Urothelium cell line (cell line): ENCODE measurements around the gene ATAD5.
"Not testable (repeated sequence)": the region's sequence is repeated elsewhere in the genome, so short reads cannot be mapped to it uniquely, and the experiment has no call there.

Source experiments
- DNase-seq: peaks from one replicate; pipeline ENCODE4 v3.0.0; 2011; ENCODE audit warnings: low spot score, mixed read lengths
- FAIRE-seq: peaks from 2 replicates; lab custom pipeline; 2011; peaks lifted over from hg19 to GRCh38; lab: Jason Lieb, UNC

The ATAD5 gene

GRCh38 chr17:30821871-30822723 is 9.7 kb upstream of the ATAD5 start:
- FAIRE-seq (no peak), DNase-seq (no peak)

- DNase-seq, FAIRE-seq: not testable (repeated sequence)
These were observed 8.8 kb upstream of the ATAD5 start for GRCh38 chr17:30822919-30823318.

GRCh38 chr17:30823421-30823820 is 8.3 kb upstream of the ATAD5 start:
- DNase-seq = no peak

GRCh38 chr17:30824002-30824355 is 7.8 kb upstream of the ATAD5 start:
- FAIRE-seq (no peak), DNase-seq (peak; percentile 42)

More at GRCh38 chr17:30823421-30823820, 8.3 kb upstream of the ATAD5 start:
- FAIRE-seq = no peak

- FAIRE-seq (peak; percentile 56), DNase-seq (peak; percentile 99)
These were observed 7.2 kb upstream of the ATAD5 start, which contains the start of gene CRLF3 for GRCh38 chr17:30824356-30825145. CRLF3 (minus strand) TSS chr17:30824692; CDS start chr17:30824651, 41 bp downstream.

GRCh38 chr17:30827082-30827481 is 4.7 kb upstream of the ATAD5 start:
- no peak for DNase-seq
- FAIRE-seq = no peak

- DNase-seq (no peak), FAIRE-seq (no peak)
These were observed 2.7 kb upstream of the ATAD5 start for GRCh38 chr17:30829022-30829421.

GRCh38 chr17:30831257-30831656 is 509 bp upstream of the ATAD5 start:
- FAIRE-seq = no peak
- DNase-seq = peak; percentile 32

GRCh38 chr17:30832438-30833124 is 815 bp downstream of the ATAD5 start:
- DNase-seq (no peak), FAIRE-seq (no peak)

- DNase-seq (no peak), FAIRE-seq (no peak)
These were observed 6.5 kb downstream of the ATAD5 start for GRCh38 chr17:30838202-30838807.

GRCh38 chr17:30840771-30841170 is 9.0 kb downstream of the ATAD5 start:
- FAIRE-seq = no peak
- DNase-seq = no peak

GRCh38 chr17:30848021-30848420 is 16.3 kb downstream of the ATAD5 start:
- no peak for DNase-seq
- no peak for FAIRE-seq

- FAIRE-seq = no peak
- DNase-seq = no peak
These were observed 22.4 kb downstream of the ATAD5 start for GRCh38 chr17:30854146-30854545.

GRCh38 chr17:30858556-30859250 is 26.9 kb downstream of the ATAD5 start:
- DNase-seq = no peak
- FAIRE-seq = no peak

GRCh38 chr17:30864636-30865035 is 32.9 kb downstream of the ATAD5 start:
- FAIRE-seq (no peak), DNase-seq (no peak)

- FAIRE-seq = no peak
- DNase-seq = no peak
These were observed 37.2 kb downstream of the ATAD5 start for GRCh38 chr17:30869005-30869404.

- DNase-seq (no peak), FAIRE-seq (no peak)
These were observed 54.4 kb downstream of the ATAD5 start for GRCh38 chr17:30886187-30886586.

GRCh38 chr17:30894236-30894635 is 62.5 kb downstream of the ATAD5 start:
- FAIRE-seq = no peak
- no peak for DNase-seq

- no peak for FAIRE-seq
- no peak for DNase-seq
These were observed 65.5 kb downstream of the ATAD5 start for GRCh38 chr17:30897311-30897710.

GRCh38 chr17:30905742-30906100 is 74.0 kb downstream of the ATAD5 start:
- DNase-seq = peak; percentile 24
- no peak for FAIRE-seq
